K562 (cell line): ENCODE data around the gene MRPL11. TPM values are rescaled to one million over a fixed set of nuclear protein-coding genes. Genes with fewer than 3 reads are reported as not detected.

ENCODE experiments used
- CBX2 ChIP-seq: fragments of 200-600 bp; sonication (generic); IDR thresholded peaks from one replicate; pipeline ENCODE4 v1.6.1; 2012; ENCODE audit warnings: mild to moderate bottlenecking, low read length, inconsistent platforms; ENCODE audit not compliant: insufficient read depth, poor library complexity, severe bottlenecking
- ELF4 ChIP-seq: fragments of 450-650 bp; formaldehyde crosslinking; IDR thresholded peaks from 2 replicates; pipeline ENCODE4 v1.4.0; 2022; ENCODE audit warnings: missing genetic modification characterization
- ESRRB ChIP-seq: fragments of 250-450 bp; sonication (Bioruptor Pico); IDR thresholded peaks from 2 replicates; pipeline ENCODE4 v1.5.0; 2020; ENCODE audit warnings: mild to moderate bottlenecking, moderate library complexity, borderline replicate concordance
- HDAC2 ChIP-seq: fragments of 450-650 bp; IDR thresholded peaks from 2 replicates; pipeline ENCODE4 v1.6.1; 2016; ENCODE audit warnings: mild to moderate bottlenecking
- KLF13 ChIP-seq: fragments of 450-650 bp; IDR thresholded peaks from 2 replicates; pipeline ENCODE4 v1.6.1; 2016; ENCODE audit warnings: missing genetic modification characterization, low read depth, mild to moderate bottlenecking, missing compliant biosample characterization, moderate library complexity, borderline replicate concordance
- NELFE ChIP-seq: IDR thresholded peaks from 2 replicates; pipeline ENCODE4 v1.6.1; 2011; ENCODE audit warnings: mild to moderate bottlenecking; ENCODE audit not compliant: insufficient read depth, insufficient read length
- RBBP5 ChIP-seq: fragments of 200-600 bp; sonication (generic); IDR thresholded peaks from 2 replicates; pipeline ENCODE4 v1.6.1; 2012; ENCODE audit warnings: borderline replicate concordance, mild to moderate bottlenecking, low read length, control low read depth, inconsistent platforms; ENCODE audit not compliant: insufficient read depth, poor library complexity, severe bottlenecking
- TCF3 ChIP-seq: sonication (generic); formaldehyde crosslinking; IDR thresholded peaks from 2 replicates; pipeline ENCODE4 v1.4.0; 2020; ENCODE audit warnings: mild to moderate bottlenecking, missing genetic modification reagents
- XRCC3 ChIP-seq: fragments of 450-650 bp; IDR thresholded peaks from 2 replicates; pipeline ENCODE4 v1.6.1; 2017; ENCODE audit warnings: mild to moderate bottlenecking, moderate library complexity
- ZNF778 ChIP-seq: fragments of 450-650 bp; formaldehyde crosslinking; IDR thresholded peaks from 2 replicates; pipeline ENCODE4 v1.4.0; 2020; ENCODE audit warnings: mild to moderate bottlenecking, moderate library complexity
- polyA plus RNA-seq, 8 experiments: library from polyadenylated mRNA; depleted of rRNA in 4 of 8; stranded (reverse) in 5 of 8; unstranded in 3 of 8; fragments of >200 nt; fragmentation: Nextera tagmentation in 2 of 8; fragmentation: Illumina TruSeq in 1 of 8; extraction: Ambion mirVana in 2 of 8; extraction: Trizol in 1 of 8; gene quantifications; 2 replicates each; pipeline versions ENCODE4 v1.2.1 to v1.2.3, GENCODE V29; 2011 to 2014; ENCODE audit warnings: inconsistent platforms in 1 of 8, missing spikeins in 1 of 8
- total RNA-seq, 7 experiments: library from RNA; depleted of rRNA in 6 of 7; stranded (reverse); fragments of >200 nt in 6 of 7; fragmentation: Illumina TruSeq in 2 of 7; extraction: Trizol in 2 of 7; gene quantifications; 2 replicates each; pipeline versions ENCODE4 v1.2.1 to v1.2.3, GENCODE V29; 2011 to 2021; ENCODE audit warnings: low replicate concordance in 1 of 7
- TF ChIP-seq, protein P1 (sequence below): sonication (generic); formaldehyde crosslinking; IDR thresholded peaks from 2 replicates; pipeline ENCODE4 v1.8.1; 2023; ENCODE audit warnings: mild to moderate bottlenecking, missing genetic modification reagents
- TF ChIP-seq, protein P2 (sequence below): IDR thresholded peaks from 2 replicates; pipeline ENCODE4 v1.6.1; 2016; ENCODE audit warnings: missing genetic modification characterization, missing compliant biosample characterization

MRPL11 gene
- total and polyA plus RNA-seq, 9 of the 15 experiments (the other 6 are each of a cell fraction or from before 2014, with no cell fraction given): 33.0 to 173 (median 91.9) TPM

DNA sequence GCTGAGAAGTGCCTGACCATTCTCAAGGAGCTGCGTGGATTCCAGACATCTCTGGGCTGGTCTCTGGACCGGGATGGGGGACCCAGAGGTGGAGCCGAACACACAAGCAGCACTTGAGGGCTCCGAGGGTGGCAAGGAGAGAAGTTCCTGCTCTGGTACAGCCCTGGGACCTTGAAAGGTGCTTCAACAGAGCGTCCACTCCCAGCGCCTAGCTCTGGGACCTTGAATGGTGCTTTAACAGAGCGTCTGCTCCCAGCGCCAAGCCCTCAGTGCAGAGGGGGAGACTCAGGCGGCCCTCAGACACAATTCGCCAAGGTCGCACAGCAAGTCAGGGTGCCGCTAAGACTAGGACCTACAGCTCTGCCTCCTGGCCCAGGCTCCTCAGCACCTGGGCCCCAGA, 28.5 kb downstream of the MRPL11 start (continued):
- TF ChIP-seq CBX2 (no peak), KLF13 (tag) (no peak), HDAC2 (no peak), RBBP5 (no peak), NELFE (no peak), TCF3 (CRISPR knock-in tag) (no peak), ELF4 (CRISPR knock-in tag) (no peak), ZNF778 (no peak), XRCC3 (no peak), ESRRB (CRISPR knock-in tag) (no peak)
- TF ChIP-seq, protein P1, sequence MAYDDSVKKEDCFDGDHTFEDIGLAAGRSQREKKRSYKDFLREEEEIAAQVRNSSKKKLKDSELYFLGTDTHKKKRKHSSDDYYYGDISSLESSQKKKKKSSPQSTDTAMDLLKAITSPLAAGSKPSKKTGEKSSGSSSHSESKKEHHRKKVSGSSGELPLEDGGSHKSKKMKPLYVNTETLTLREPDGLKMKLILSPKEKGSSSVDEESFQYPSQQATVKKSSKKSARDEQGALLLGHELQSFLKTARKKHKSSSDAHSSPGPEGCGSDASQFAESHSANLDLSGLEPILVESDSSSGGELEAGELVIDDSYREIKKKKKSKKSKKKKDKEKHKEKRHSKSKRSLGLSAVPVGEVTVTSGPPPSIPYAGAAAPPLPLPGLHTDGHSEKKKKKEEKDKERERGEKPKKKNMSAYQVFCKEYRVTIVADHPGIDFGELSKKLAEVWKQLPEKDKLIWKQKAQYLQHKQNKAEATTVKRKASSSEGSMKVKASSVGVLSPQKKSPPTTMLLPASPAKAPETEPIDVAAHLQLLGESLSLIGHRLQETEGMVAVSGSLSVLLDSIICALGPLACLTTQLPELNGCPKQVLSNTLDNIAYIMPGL (CRISPR knock-in tag): no peak
- TF ChIP-seq, protein P2, sequence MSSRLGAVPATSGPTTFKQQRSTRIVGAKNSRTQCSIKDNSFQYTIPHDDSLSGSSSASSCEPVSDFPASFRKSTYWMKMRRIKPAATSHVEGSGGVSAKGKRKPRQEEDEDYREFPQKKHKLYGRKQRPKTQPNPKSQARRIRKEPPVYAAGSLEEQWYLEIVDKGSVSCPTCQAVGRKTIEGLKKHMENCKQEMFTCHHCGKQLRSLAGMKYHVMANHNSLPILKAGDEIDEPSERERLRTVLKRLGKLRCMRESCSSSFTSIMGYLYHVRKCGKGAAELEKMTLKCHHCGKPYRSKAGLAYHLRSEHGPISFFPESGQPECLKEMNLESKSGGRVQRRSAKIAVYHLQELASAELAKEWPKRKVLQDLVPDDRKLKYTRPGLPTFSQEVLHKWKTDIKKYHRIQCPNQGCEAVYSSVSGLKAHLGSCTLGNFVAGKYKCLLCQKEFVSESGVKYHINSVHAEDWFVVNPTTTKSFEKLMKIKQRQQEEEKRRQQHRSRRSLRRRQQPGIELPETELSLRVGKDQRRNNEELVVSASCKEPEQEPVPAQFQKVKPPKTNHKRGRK (tag): no peak
